GM12878 (cell line): ENCODE results near the gene HMCN1. TPM values are rescaled to one million over a fixed set of nuclear protein-coding genes. Genes with fewer than 3 reads are reported as not detected.
A peak's percentile ranks its signal among the peaks of the same experiment; 100 is the strongest.

Experiments used
- ATAC-seq: fragments of 200-7000 bp; cut with Tn5 transposase; 3 replicates; pipeline ENCODE4 v1.9.1; 2020; ENCODE audit warnings: mild to moderate bottlenecking, moderate library complexity
- BruUV-seq: library from RNA; stranded (reverse); fragments of 400-500 nt; replicated peaks from 2 replicates; lab custom pipeline; 2021; lab: Mats Ljungman, UMichigan
- CTCF ChIA-PET: fragments of 300-600 bp; sonication (Branson Sonifier 250); formaldehyde crosslinking; extraction: SDS; loops from one replicate; lab custom pipeline; 2021; ENCODE audit warnings: inconsistent platforms; lab: Yijun Ruan, JAX
- POLR2A ChIA-PET: fragments of 350-600 bp; formaldehyde crosslinking; extraction: SDS; loops from one replicate; lab custom pipeline; 2021; ENCODE audit warnings: inconsistent platforms; lab: Charles Lee
- RAD21 ChIA-PET: fragments of 300-600 bp; sonication (Branson Sonifier 250); formaldehyde crosslinking; loops from one replicate; lab custom pipeline; 2023; ENCODE audit warnings: antibody characterized with exemption; ENCODE audit not compliant: unreplicated experiment; lab: Charles Lee
- SMC1A ChIA-PET: fragments of 300-600 bp; sonication (Branson Sonifier 250); formaldehyde crosslinking; loops from one replicate; lab custom pipeline; 2023; ENCODE audit not compliant: unreplicated experiment, uncharacterized antibody; lab: Charles Lee
- DNase-seq: peaks from one replicate; pipeline ENCODE4 v3.0.0-alpha.2; 2011; ENCODE audit warnings: low read depth, low spot score
- FAIRE-seq: peaks from 3 replicates; lab custom pipeline; 2011; peaks lifted over from hg19 to GRCh38; lab: Jason Lieb, UNC
- H2AFZ ChIP-seq: 2 replicates; pipeline ENCODE4 v1.6.0; 2011; ENCODE audit warnings: low read depth, low read length, control low read depth; ENCODE audit not compliant: control insufficient read depth
- H3K27ac ChIP-seq: 2 replicates; pipeline ENCODE4 v1.5.1; 2011; ENCODE audit warnings: control low read depth; ENCODE audit not compliant: control insufficient read depth, insufficient read depth
- H3K27me3 ChIP-seq, 2 experiments: replicated peaks in 1 of 2; 2 replicates each; pipeline versions ENCODE4 v1.6.0 to v1.6.1; 2011; ENCODE audit warnings: low read length in 1 of 2; ENCODE audit not compliant: control insufficient read depth in 2 of 2, insufficient read depth in 2 of 2
- H3K36me3 ChIP-seq, 2 experiments: 2 replicates each; pipeline ENCODE4 v1.5.1; 2011; ENCODE audit warnings: low read length in 1 of 2; ENCODE audit not compliant: control insufficient read depth in 2 of 2, insufficient read depth in 2 of 2
- H3K4me1 ChIP-seq: 2 replicates; pipeline ENCODE4 v1.6.1; 2011; ENCODE audit warnings: mild to moderate bottlenecking, low read length, moderate library complexity, mixed read lengths; ENCODE audit not compliant: control insufficient read depth, insufficient read depth
- H3K4me2 ChIP-seq: 2 replicates; pipeline ENCODE4 v1.6.0; 2011; ENCODE audit warnings: control low read depth; ENCODE audit not compliant: control insufficient read depth, insufficient read depth
- H3K4me3 ChIP-seq: fragments of 200-600 bp; sonication (generic); 2 replicates; pipeline ENCODE4 v1.5.1; 2016
- H3K79me2 ChIP-seq: 2 replicates; pipeline ENCODE4 v1.6.0; 2011; ENCODE audit warnings: low read length; ENCODE audit not compliant: control insufficient read depth, insufficient read depth
- H3K9ac ChIP-seq: 2 replicates; pipeline ENCODE4 v1.8.0; 2011; ENCODE audit warnings: low read length, control low read depth, mixed read lengths; ENCODE audit not compliant: control insufficient read depth, insufficient read depth
- H3K9me3 ChIP-seq: replicated peaks from 3 replicates; pipeline ENCODE4 v1.5.1; 2011; ENCODE audit warnings: mild to moderate bottlenecking, low read length; ENCODE audit not compliant: control insufficient read depth, insufficient read depth
- H4K20me1 ChIP-seq: 2 replicates; pipeline ENCODE4 v1.6.0; 2011; ENCODE audit not compliant: control insufficient read depth, insufficient read depth
- BMI1 ChIP-seq: fragments of 450-650 bp; IDR thresholded peaks from 2 replicates; pipeline ENCODE4 v1.6.1; 2016; ENCODE audit warnings: mild to moderate bottlenecking, moderate library complexity, borderline replicate concordance
- BRCA1 ChIP-seq: IDR thresholded peaks from 2 replicates; pipeline ENCODE4 v1.6.1; 2011; ENCODE audit warnings: low read depth, low read length, improper control_type of control experiment
- CBX3 ChIP-seq: fragments of 200-600 bp; sonication (generic); IDR thresholded peaks from 2 replicates; pipeline ENCODE4 v1.6.1; 2016; ENCODE audit warnings: low read depth, borderline replicate concordance
- CHD1 ChIP-seq: IDR thresholded peaks from 2 replicates; pipeline ENCODE4 v1.6.1; 2012; ENCODE audit warnings: low read depth, low read length, improper control_type of control experiment
- E2F4 ChIP-seq: IDR thresholded peaks from 2 replicates; pipeline ENCODE4 v1.6.1; 2012; ENCODE audit warnings: low read depth, low read length, improper control_type of control experiment
- FOXM1 ChIP-seq: IDR thresholded peaks from 2 replicates; pipeline ENCODE4 v1.6.1; 2012; ENCODE audit warnings: low read depth, mild to moderate bottlenecking, inconsistent platforms, low read length, moderate library complexity
- HDGF ChIP-seq: fragments of 450-650 bp; IDR thresholded peaks from 2 replicates; pipeline ENCODE4 v1.6.1; 2016; ENCODE audit warnings: antibody characterized with exemption
- HSF1 ChIP-seq: fragments of 150-350 bp; IDR thresholded peaks from 2 replicates; pipeline ENCODE4 v1.6.1; 2014; ENCODE audit warnings: mild to moderate bottlenecking, low read depth, low read length
- IKZF1 ChIP-seq: fragments of 450-650 bp; conservative IDR thresholded peaks from 2 replicates; pipeline ENCODE4 v1.6.1; 2017; ENCODE audit warnings: antibody characterized with exemption, mild to moderate bottlenecking
- JUNB ChIP-seq: IDR thresholded peaks from 2 replicates; pipeline ENCODE4 v1.6.1; 2016; ENCODE audit warnings: antibody characterized with exemption, mild to moderate bottlenecking
- KDM1A ChIP-seq: fragments of 200-600 bp; sonication (generic); IDR thresholded peaks from 2 replicates; pipeline ENCODE4 v1.6.1; 2016; ENCODE audit warnings: borderline replicate concordance
- MTA3 ChIP-seq: IDR thresholded peaks from 2 replicates; pipeline ENCODE4 v1.6.1; 2012; ENCODE audit warnings: low read length, inconsistent platforms, borderline replicate concordance
- POU2F2 ChIP-seq: IDR thresholded peaks from 3 replicates; pipeline ENCODE4 v1.6.1; 2011; ENCODE audit warnings: low read depth, mild to moderate bottlenecking, low read length, borderline replicate concordance
- RAD21 ChIP-seq: IDR thresholded peaks from 2 replicates; pipeline ENCODE4 v1.6.1; 2011; ENCODE audit warnings: mild to moderate bottlenecking, low read depth, low read length, moderate library complexity; ENCODE audit not compliant: insufficient read depth
- RELB ChIP-seq: fragments of 450-650 bp; IDR thresholded peaks from 2 replicates; pipeline ENCODE4 v1.6.1; 2017; ENCODE audit warnings: low read depth, mild to moderate bottlenecking, moderate library complexity
- SIX5 ChIP-seq: IDR thresholded peaks from 2 replicates; pipeline ENCODE4 v1.6.1; 2011; ENCODE audit warnings: mild to moderate bottlenecking, low read depth, low read length, moderate library complexity; ENCODE audit not compliant: severe bottlenecking
- SMC3 ChIP-seq: IDR thresholded peaks from 2 replicates; pipeline ENCODE4 v1.6.1; 2011; ENCODE audit warnings: low read length, improper control_type of control experiment, borderline replicate concordance
- SUPT20H ChIP-seq: IDR thresholded peaks from 2 replicates; pipeline ENCODE4 v1.6.1; 2011; ENCODE audit warnings: low read depth, mild to moderate bottlenecking, low read length, moderate library complexity, borderline replicate concordance; ENCODE audit not compliant: control insufficient read depth
- WGBS: methylation state at CpG from one replicate; pipeline ENCODE4 v1.1.6; 2016; ENCODE audit warnings: low lambda C conversion rate; ENCODE audit not compliant: insufficient replicate concordance, insufficient coverage; ENCODE audit errors: missing lambda C conversion rate; 5-methylcytosine and 5-hydroxymethylcytosine counted together
- in situ Hi-C: fragments of 300-500 bp; cut with MboI; formaldehyde crosslinking; loops from 9 replicates; pipeline ENCODE4 v1.14.3; 2018; ENCODE audit warnings: mixed read lengths
- intact Hi-C: fragments of 100-400 bp; cut with micrococcal nuclease; formaldehyde crosslinking; loops from one replicate; pipeline ENCODE4 v1.14.2; 2022; ENCODE audit not compliant: unreplicated experiment
- polyA plus RNA-seq, 11 experiments: library from polyadenylated mRNA; depleted of rRNA in 4 of 11; unstranded in 6 of 11; stranded (reverse) in 5 of 11; fragments of >200 nt; fragmentation: Nextera tagmentation in 4 of 11; fragmentation: Illumina TruSeq in 1 of 11; extraction: Ambion mirVana in 4 of 11; extraction: Trizol in 1 of 11; gene quantifications; 1 replicate in 1 of 11; 2 replicates in 10 of 11; pipeline versions ENCODE4 v1.2.1 to v1.2.3, GENCODE V29; 2011 to 2016; ENCODE audit warnings: inconsistent platforms in 2 of 11, missing spikeins in 2 of 11, low read depth in 1 of 11
- total RNA-seq, 4 experiments: library from RNA; depleted of rRNA in 3 of 4; stranded (reverse); fragments of >200 nt in 3 of 4; fragmentation: Illumina TruSeq in 1 of 4; extraction: Trizol in 1 of 4; gene quantifications; 2 replicates each; pipeline versions ENCODE4 v1.2.1 to v1.2.3, GENCODE V29; 2013 to 2021
- TF ChIP-seq, protein P1 (sequence below): IDR thresholded peaks from 2 replicates; pipeline ENCODE4 v1.6.1; 2012; ENCODE audit warnings: low read depth, low read length, improper control_type of control experiment

Gene HMCN1
- total and polyA plus RNA-seq, 10 of the 15 experiments (the other 5 are each of a cell fraction or from before 2014, with no cell fraction given), result under 0.01 to 0.07 TPM; not detected in 8

DNA sequence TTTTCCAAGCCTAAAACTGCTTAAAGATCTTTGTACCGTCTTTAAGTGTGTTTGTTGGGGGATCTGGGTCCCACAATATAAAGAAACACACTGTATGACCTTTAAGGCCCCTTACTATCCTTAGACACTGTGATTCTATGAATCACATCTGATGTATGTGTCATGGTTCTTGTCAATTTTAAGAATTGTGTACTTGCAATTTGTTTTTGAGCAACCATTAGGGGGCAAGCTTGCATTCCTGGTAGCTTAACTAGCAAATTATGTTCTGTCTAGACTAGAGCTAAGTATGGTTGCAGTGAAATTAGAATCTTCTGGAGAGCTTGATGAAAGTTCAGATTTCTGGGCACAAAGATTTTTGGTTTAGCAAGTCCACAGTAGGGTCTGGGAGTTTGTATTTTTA, 421.4 kb downstream of the HMCN1 start:
- no TSS peak for BruUV-seq
- no peak for FAIRE-seq
- TF ChIP-seq RELB, result no peak
- TF ChIP-seq SMC3, result peak; percentile 54; the same call in 1 of the 2 replicates
- TF ChIP-seq HDGF, result no peak
- TF ChIP-seq SIX5, result no peak
- no peak for TF ChIP-seq KDM1A
- TF ChIP-seq, protein P1, sequence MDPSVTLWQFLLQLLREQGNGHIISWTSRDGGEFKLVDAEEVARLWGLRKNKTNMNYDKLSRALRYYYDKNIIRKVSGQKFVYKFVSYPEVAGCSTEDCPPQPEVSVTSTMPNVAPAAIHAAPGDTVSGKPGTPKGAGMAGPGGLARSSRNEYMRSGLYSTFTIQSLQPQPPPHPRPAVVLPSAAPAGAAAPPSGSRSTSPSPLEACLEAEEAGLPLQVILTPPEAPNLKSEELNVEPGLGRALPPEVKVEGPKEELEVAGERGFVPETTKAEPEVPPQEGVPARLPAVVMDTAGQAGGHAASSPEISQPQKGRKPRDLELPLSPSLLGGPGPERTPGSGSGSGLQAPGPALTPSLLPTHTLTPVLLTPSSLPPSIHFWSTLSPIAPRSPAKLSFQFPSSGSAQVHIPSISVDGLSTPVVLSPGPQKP, result no peak
- TF ChIP-seq E2F4, result no peak
- TF ChIP-seq JUNB, result no peak
- no peak for TF ChIP-seq HSF1
- TF ChIP-seq POU2F2, result no peak
- TF ChIP-seq MTA3, result no peak
- TF ChIP-seq CBX3, result no peak
- TF ChIP-seq SUPT20H, result no peak
- TF ChIP-seq BRCA1, result no peak
- peak; percentile 53 for TF ChIP-seq RAD21
- no peak for TF ChIP-seq CHD1
- TF ChIP-seq BMI1, result no peak
- TF ChIP-seq IKZF1, result no peak
- no peak for TF ChIP-seq FOXM1

More for the DNA sequence above, 421.4 kb downstream of the HMCN1 start:
- Histone ChIP-seq H2AFZ (no peak overlapping the region), H3K4me1 (no peaks in the 10 kb centered on the region), H3K4me2 (no peak overlapping the region), H3K79me2 (no peaks in the 10 kb centered on the region), H3K27ac (no peak overlapping the region), H3K36me3 (no peaks in the 10 kb centered on the region), H4K20me1 (no peaks in the 10 kb centered on the region), H3K9me3 (no peaks in the 10 kb centered on the region), H3K9ac (no peak overlapping the region), H3K4me3 (no peak overlapping the region), H3K27me3 (peaks cover 0 to 4% of the 10 kb centered on the region in 2 experiments; a peak in 2 of 4 replicates)
- in situ Hi-C loops (no loop called here), intact Hi-C loops (loop anchor here (1.0 kb wide), 1 partner anchor 57 kb away; no protein-coding TSS in a partner anchor)
- ChIA-PET RAD21 (interaction anchor here (0.8 to 2.4 kb wide), 6 partner anchors 51 to 170 kb away, joined by 4 to 12 read pairs (median 6); no protein-coding TSS in a partner anchor), POLR2A (no interaction called here), CTCF (interaction anchor here (0.6 to 3.0 kb wide), 25 partner anchors 9 to 339 kb away, joined by 3 to 30 read pairs (median 3); no protein-coding TSS in a partner anchor), SMC1A (interaction anchor here (0.7 to 2.0 kb wide), 11 partner anchors 9 to 436 kb away, joined by 3 to 8 read pairs (median 4); no protein-coding TSS in a partner anchor)
- no peak for DNase-seq
- WGBS, result 0% methylated on average over 1 of the region's 1 CpG
- peak; percentile 79 for ATAC-seq
